ENCODE data around the gene DGKD. TPM values are rescaled to one million over a fixed set of nuclear protein-coding genes. Genes with fewer than 3 reads are reported as not detected.

DGKD gene
- total RNA-seq, 1 donor from 2014 or later, result 58.0 TPM

- intact Hi-C loops (cut with micrococcal nuclease), result loop anchor here (10.0 kb wide), 1 partner anchor 733 kb away; no protein-coding TSS in a partner anchor
Observed at GRCh38 chr2:233338046-233338445, 16.2 kb upstream of the DGKD start.

GRCh38 chr2:233338812-233339368 is 15.4 kb upstream of the DGKD start:
- intact Hi-C loops (cut with micrococcal nuclease), result loop anchor here (10.0 kb wide), 1 partner anchor 734 kb away; no protein-coding TSS in a partner anchor

DNA sequence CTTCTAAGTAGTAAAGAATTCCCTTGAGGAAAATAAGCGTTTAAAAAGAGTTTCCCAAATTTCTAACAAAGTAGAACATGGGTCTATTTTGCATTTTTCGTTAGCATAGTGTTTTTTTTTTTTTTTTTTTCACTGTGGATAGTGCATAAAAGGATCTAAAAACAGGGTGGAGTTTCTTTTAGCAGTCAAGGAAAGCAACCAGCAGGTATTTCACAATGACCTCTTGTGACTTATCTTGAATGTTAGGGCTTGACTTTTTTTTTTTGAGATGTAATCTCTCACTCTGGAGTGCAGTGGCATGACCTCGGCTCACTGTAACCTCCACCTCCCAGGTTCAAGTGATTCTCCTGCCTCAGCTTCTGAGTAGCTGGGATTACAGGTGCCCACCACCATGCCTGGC is 14.9 kb upstream of the DGKD start:
- intact Hi-C loops (cut with micrococcal nuclease), result loop anchor here (10.0 kb wide), 1 partner anchor 735 kb away; no protein-coding TSS in a partner anchor

DNA sequence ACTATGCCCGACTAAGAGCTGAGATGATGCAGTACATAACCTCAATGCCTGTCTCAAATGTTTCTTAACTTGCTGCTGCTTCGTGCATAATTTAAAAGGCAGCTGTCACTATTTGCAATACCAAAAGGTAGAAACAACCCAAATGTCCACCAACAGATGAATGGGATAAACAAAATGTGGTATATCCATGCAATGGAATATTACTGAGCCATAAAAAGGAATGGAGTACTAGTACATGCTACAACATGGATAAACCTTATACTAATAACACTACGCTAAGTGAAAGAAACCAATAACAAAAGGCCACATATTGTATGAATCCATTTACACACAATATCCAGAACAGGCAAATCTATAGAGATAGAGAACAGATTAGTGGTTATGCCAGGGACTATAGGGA is 13.0 kb upstream of the DGKD start:
- intact Hi-C loops (cut with micrococcal nuclease), result no loop called here

- intact Hi-C loops (cut with micrococcal nuclease), result no loop called here
Observed at GRCh38 chr2:233342301-233342700, 12.0 kb upstream of the DGKD start.

DNA sequence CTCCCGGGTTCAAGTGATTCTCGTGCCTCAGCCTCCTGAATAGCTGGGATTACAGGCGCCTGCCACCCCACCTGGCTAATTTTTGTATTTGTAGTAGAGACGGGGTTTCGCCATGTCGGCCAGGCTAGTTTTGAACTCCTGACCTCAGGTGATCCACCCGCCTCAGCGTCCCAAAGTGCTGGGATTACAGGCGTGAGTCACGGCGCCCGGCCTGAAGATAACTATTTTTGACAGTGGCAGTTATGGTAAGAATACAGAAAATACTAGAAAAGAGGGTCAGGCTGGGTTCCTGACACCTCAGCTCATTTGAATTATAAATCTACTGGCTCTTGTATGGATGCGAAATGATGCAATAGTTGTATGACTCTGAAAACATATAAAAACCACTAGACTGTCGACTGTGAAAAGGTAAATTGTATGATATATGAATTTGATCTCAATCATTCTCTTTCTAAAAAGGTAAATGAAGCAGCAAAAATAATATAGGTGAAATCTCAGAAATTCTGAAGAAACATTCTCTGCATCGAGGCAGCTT is 11.1 kb upstream of the DGKD start:
- intact Hi-C loops (cut with micrococcal nuclease), result no loop called here

GRCh38 chr2:233346376-233346775 is 7.9 kb upstream of the DGKD start:
- intact Hi-C loops (cut with micrococcal nuclease), result no loop called here

- intact Hi-C loops (cut with micrococcal nuclease), result no loop called here
Observed at GRCh38 chr2:233346930-233347329, 7.4 kb upstream of the DGKD start.

DNA sequence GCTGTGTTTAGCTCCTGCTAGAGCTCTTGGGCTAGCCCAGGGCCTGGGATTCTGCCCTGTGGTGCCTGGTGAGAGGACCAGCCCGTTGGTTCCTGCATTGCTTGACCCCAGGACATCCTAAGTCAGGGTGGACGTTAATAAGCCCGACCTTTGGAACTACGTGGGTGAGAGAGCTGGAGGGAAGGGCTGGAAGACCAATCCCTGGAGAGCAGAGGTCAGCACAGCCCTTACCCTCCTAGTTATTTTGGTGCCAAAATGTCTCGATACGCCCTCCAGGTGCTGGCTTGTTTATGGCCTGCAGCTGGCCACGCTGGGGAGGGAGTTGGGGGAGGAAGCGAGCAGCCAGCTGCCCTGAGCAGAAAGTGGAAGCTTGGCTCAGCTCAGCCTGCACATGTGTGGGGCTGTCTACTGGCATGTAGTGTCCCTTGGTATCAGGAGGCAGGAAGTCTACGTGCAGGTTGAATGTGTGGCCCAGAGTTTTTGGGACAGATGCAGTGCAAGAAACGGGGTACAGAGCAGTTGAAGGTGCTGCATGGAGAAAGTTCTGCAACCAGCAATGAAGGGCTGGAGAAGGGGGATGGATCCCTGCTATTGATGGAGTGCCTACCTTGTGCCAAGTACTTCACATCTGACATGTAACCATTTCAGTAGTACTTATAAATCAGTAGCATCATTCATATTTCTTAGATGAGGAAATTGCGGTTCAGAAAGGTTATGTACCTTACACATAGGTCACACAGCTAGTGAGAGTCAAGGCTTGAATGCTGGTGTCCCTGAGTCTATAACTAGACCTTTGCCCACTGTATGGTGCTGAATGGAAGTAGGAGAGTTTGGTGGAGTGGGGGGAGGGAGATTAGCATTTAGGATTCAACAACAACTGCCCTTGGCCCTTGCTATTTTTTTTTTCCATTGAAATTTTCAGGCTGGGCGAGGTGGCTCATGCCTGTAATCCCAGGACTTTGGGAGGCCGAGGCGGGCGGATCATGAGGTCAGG is 5.0 kb upstream of the DGKD start:
- intact Hi-C loops (cut with micrococcal nuclease), result no loop called here

DNA sequence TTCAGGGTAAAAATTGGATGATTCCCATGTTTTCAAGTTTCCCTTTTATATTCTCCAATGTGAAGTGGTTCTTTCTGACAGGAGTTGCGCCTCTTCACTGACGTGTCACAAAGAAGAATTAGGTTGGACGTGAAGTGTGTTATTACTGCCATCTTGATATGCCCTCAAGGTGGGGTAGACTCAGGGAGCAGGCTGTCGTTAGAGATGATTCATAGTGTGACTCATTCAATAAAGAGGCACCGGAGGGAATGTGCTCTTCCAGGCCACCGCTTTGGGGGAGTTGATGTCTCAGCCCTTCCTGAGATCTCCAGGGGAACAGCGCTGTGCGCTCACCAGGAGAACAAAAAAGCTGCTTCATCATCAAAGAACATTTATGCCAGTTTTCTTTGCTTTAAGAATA is 3.6 kb upstream of the DGKD start:
- intact Hi-C loops (cut with micrococcal nuclease), result loop anchor here (1.0 to 10.0 kb wide), 2 partner anchors 93 to 796 kb away; partner anchors contain the start of genes EIF4E2 and TIGD1

- intact Hi-C loops (cut with micrococcal nuclease), result loop anchor here (10.0 kb wide), 1 partner anchor 797 kb away; the partner anchor contains the start of genes EIF4E2 and TIGD1
Observed at GRCh38 chr2:233351423-233351822, 2.9 kb upstream of the DGKD start.

GRCh38 chr2:233352141-233352842 is 2.0 kb upstream of the DGKD start:
- intact Hi-C loops (cut with micrococcal nuclease), result loop anchor here (2.0 to 10.0 kb wide), 2 partner anchors 745 to 797 kb away; partner anchors contain the start of genes EIF4E2 and TIGD1

- intact Hi-C loops (cut with micrococcal nuclease), result loop anchor here (1.0 to 10.0 kb wide), 3 partner anchors 22 to 798 kb away; partner anchors contain the start of genes EIF4E2 and TIGD1
Observed at GRCh38 chr2:233353101-233353768, 1.1 kb upstream of the DGKD start.

DNA sequence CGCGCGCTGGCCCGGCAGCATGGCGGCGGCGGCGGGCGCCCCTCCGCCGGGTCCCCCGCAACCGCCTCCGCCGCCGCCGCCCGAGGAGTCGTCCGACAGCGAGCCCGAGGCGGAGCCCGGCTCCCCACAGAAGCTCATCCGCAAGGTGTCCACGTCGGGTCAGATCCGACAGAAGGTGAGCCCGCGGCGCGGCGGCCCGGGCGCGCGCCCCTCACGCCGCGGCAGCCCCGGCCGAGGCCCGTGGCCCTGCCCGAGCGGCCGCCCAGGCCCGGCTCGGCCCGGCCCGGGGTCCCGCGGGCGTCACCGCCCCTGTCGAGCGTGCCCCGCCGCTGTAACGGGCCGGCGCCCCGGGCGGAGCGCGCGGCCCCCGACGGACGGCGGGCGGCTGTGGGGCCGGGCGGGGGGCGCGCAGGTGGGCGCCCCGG is 218 bp downstream of the DGKD start:
- intact Hi-C loops (cut with micrococcal nuclease), result loop anchor here (1.0 to 10.0 kb wide), 3 partner anchors 89 to 800 kb away; partner anchors contain the start of genes EIF4E2, GIGYF2 and TIGD1

- intact Hi-C loops (cut with micrococcal nuclease), result loop anchor here (1.0 to 10.0 kb wide), 5 partner anchors 67 to 800 kb away; partner anchors contain the start of genes EIF4E2, GIGYF2 and TIGD1
Observed at GRCh38 chr2:233354971-233355574, 779 bp downstream of the DGKD start.

DNA sequence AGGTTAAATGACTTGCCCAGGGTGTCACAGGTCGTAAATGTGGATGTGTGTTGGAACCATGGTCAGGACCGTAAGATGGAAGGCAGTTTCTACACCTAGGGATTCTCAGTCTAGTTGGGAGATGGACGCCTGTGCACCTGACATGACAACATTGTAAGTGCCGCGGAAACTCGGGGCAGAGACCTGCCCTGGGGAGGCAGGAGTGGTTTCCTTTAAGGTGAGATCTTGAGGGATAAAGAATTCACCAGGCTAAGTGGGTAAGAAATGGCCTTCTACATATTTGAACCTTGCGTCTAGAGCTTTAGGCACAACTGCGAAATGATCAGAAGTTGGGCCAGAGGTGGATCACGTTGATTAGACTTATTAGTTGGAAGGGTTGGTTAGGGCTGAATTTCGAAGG is 1.6 kb downstream of the DGKD start:
- intact Hi-C loops (cut with micrococcal nuclease), result loop anchor here (1.0 to 10.0 kb wide), 3 partner anchors 66 to 801 kb away; partner anchors contain the start of genes EIF4E2 and TIGD1

DNA sequence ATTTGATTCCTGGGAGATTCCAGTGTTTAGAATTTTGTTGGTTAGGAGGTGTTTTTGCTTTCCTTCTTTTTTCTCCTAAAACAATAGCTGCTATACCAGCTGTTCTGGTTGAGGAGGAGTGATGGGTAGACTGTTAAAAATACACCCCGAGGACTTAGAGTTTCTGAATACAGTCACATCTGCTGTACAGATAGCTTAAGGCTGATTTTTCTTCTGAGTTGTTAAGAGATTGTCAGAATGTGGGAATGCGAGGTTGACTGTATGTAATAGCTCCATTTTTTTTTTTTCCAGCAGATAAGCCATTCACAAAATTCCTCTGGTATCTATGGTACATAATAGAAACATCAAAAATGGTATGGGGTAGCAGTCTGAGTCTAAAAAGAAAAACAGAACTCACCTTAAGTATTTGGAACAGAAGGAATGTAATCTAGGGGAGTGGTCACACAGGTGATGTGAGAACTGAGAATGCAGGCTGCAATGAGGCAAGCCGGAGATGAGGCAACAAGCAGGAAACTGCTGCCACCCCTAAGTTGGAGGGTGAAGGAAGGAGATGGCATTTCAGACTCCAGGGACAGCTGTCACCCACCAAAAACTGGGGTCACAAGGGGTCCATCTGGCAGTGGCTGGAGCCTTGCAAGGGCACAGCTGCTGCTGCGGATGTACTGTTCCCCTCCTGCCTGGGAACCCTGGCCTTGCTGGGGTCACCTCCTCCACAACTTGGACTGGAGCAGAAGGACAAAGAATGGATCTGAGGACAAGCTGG is 2.4 kb downstream of the DGKD start:
- intact Hi-C loops (cut with micrococcal nuclease), result loop anchor here (5.0 to 10.0 kb wide), 2 partner anchors 66 to 802 kb away; partner anchors contain the start of genes EIF4E2 and TIGD1

DNA sequence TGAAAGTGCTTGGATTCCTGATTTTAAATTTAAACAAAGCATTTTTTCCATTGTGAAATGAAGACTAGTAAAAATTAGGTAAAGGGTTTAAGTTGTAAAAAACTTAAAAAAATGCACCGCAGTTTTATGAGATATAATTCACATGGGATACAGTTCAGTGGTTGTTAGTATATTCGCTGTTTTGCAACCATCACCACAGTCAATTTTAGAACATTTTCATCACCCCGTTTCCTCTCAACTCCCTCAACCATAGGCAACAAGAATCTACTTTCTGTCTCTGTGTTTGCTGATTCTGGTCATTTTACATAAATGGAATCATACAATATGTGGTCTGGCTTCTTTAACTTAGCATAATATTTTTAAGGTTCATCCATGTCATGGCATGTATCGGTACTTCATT is 4.0 kb downstream of the DGKD start:
- intact Hi-C loops (cut with micrococcal nuclease), result loop anchor here (5.0 to 10.0 kb wide), 2 partner anchors 64 to 804 kb away; partner anchors contain the start of genes EIF4E2 and TIGD1

DNA sequence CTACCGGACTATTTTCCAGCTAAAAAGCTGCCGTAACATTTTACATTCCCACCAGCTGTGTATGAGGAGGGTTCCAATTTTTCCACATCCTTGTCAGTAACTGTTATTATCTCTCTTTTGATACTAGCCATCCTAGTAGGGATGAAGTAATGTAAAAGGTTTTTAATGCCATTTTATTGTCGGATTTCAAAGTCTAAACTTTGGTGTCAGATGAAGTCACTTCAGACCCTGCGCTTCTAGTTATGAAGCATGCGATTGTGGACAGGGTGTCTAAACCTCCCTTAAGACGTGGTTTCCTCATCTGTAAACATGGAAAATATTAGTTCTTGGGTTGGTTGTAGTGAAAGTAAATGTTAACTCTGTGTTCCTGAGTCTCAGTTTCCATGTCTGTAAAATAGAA is 4.7 kb downstream of the DGKD start:
- intact Hi-C loops (cut with micrococcal nuclease), result loop anchor here (5.0 to 10.0 kb wide), 2 partner anchors 63 to 804 kb away; partner anchors contain the start of genes EIF4E2 and TIGD1
